ENCODE results near the gene STC2. TPM values are rescaled to one million over a fixed set of nuclear protein-coding genes. Genes with fewer than 3 reads are reported as not detected.

Gene STC2
- total and polyA plus RNA-seq, 4 experiments from 2014 or later, result not detected

- ChIA-PET CTCF (ENCODE audit: partially characterized antibody) (interaction anchor here (4.7 kb wide), 1 partner anchor 10 kb away, joined by 32 read pairs; no protein-coding TSS in a partner anchor), POLR2A (ENCODE audit: partially characterized antibody) (no interaction called here)
- no peak overlapping the region for H3K27ac Mint-ChIP-seq
- intact Hi-C loops (cut with micrococcal nuclease), result no loop called here
- no peak overlapping the region for H3K4me3 ChIP-seq (ENCODE audit: low read length in 2 of 2)
- no peaks in the 10 kb centered on the region for H3K36me3 Mint-ChIP-seq
- H3K4me1 Mint-ChIP-seq, result peaks cover 0 to 2% (median 0%) of the 10 kb centered on the region in 4 donors
- peaks cover 0 to 13% (median 7%) of the 10 kb centered on the region in 8 donors for H3K9me3 Mint-ChIP-seq
- H3K4me1 ChIP-seq (ENCODE audit: insufficient read depth, low read length), result no peaks in the 10 kb centered on the region
- H3K4me3 Mint-ChIP-seq, result no peak overlapping the region
- no peak for DNase-seq
- no peaks in the 10 kb centered on the region for H3K9me3 ChIP-seq (ENCODE audit: control insufficient read depth in 1 of 2, low read length in 2 of 2)
- no peaks in the 10 kb centered on the region for H3K36me3 ChIP-seq (ENCODE audit: insufficient read depth, low read length)
- no peak overlapping the region for H3K27ac ChIP-seq (ENCODE audit: low read depth, low read length)
- no peaks in the 10 kb centered on the region for H3K27me3 ChIP-seq (ENCODE audit: insufficient read depth, low read length)
- H3K27me3 Mint-ChIP-seq, result peaks cover 25% of the 10 kb centered on the region in 2 donors
These were observed 24.2 kb downstream of the STC2 start for GRCh38 chr5:173303878-173304590.

GRCh38 chr5:173302546-173303155 lies 25.6 kb downstream of the STC2 start:
- DNase-seq, result no peak
- CTCF ChIA-PET (ENCODE audit: partially characterized antibody), result interaction anchor here (1.1 to 4.7 kb wide), 2 partner anchors 8 to 670 kb away, joined by 3 to 32 read pairs; no protein-coding TSS in a partner anchor
- H3K36me3 Mint-ChIP-seq, result no peaks in the 10 kb centered on the region

GRCh38 chr5:173301695-173302545 lies 26.3 kb downstream of the STC2 start:
- Histone ChIP-seq H3K36me3 (ENCODE audit: insufficient read depth, low read length) (no peaks in the 10 kb centered on the region), H3K9me3 (ENCODE audit: control insufficient read depth in 1 of 2, low read length in 2 of 2) (no peaks in the 10 kb centered on the region), H3K4me1 (ENCODE audit: insufficient read depth, low read length) (no peaks in the 10 kb centered on the region), H3K4me3 (ENCODE audit: low read length in 2 of 2) (no peak overlapping the region), H3K27ac (ENCODE audit: low read depth, low read length) (no peak overlapping the region), H3K27me3 (ENCODE audit: insufficient read depth, low read length) (no peaks in the 10 kb centered on the region)
- peaks cover 22 to 25% of the 10 kb centered on the region in 2 donors for H3K27me3 Mint-ChIP-seq
- H3K9me3 Mint-ChIP-seq, result no peaks in the 10 kb centered on the region
- intact Hi-C loops (cut with micrococcal nuclease), result no loop called here
- DNase-seq, result no peak
- no peak overlapping the region for H3K4me3 Mint-ChIP-seq
- CTCF ChIA-PET (ENCODE audit: partially characterized antibody), result interaction anchor here (1.1 to 4.7 kb wide), 2 partner anchors 8 to 671 kb away, joined by 3 to 32 read pairs; no protein-coding TSS in a partner anchor
- peaks cover 0 to 2% (median 0%) of the 10 kb centered on the region in 4 donors for H3K4me1 Mint-ChIP-seq
- POLR2A ChIA-PET (ENCODE audit: partially characterized antibody), result no interaction called here
- no peaks in the 10 kb centered on the region for H3K36me3 Mint-ChIP-seq
- no peak overlapping the region for H3K27ac Mint-ChIP-seq

More at GRCh38 chr5:173302546-173303155, 25.6 kb downstream of the STC2 start:
- H3K4me1 Mint-ChIP-seq, result peaks cover 0 to 2% (median 0%) of the 10 kb centered on the region in 4 donors
- H3K4me3 Mint-ChIP-seq, result no peak overlapping the region
- Histone ChIP-seq H3K9me3 (ENCODE audit: control insufficient read depth in 1 of 2, low read length in 2 of 2) (no peaks in the 10 kb centered on the region), H3K4me3 (ENCODE audit: low read length in 2 of 2) (no peak overlapping the region), H3K4me1 (ENCODE audit: insufficient read depth, low read length) (no peaks in the 10 kb centered on the region), H3K27me3 (ENCODE audit: insufficient read depth, low read length) (no peaks in the 10 kb centered on the region), H3K27ac (ENCODE audit: low read depth, low read length) (no peak overlapping the region), H3K36me3 (ENCODE audit: insufficient read depth, low read length) (no peaks in the 10 kb centered on the region)
- H3K27me3 Mint-ChIP-seq, result peaks cover 23 to 26% of the 10 kb centered on the region in 2 donors
- peaks cover 0 to 2% (median under 1%) of the 10 kb centered on the region in 8 donors for H3K9me3 Mint-ChIP-seq
- POLR2A ChIA-PET (ENCODE audit: partially characterized antibody), result no interaction called here
- intact Hi-C loops (cut with micrococcal nuclease), result no loop called here
- H3K27ac Mint-ChIP-seq, result no peak overlapping the region

DNA sequence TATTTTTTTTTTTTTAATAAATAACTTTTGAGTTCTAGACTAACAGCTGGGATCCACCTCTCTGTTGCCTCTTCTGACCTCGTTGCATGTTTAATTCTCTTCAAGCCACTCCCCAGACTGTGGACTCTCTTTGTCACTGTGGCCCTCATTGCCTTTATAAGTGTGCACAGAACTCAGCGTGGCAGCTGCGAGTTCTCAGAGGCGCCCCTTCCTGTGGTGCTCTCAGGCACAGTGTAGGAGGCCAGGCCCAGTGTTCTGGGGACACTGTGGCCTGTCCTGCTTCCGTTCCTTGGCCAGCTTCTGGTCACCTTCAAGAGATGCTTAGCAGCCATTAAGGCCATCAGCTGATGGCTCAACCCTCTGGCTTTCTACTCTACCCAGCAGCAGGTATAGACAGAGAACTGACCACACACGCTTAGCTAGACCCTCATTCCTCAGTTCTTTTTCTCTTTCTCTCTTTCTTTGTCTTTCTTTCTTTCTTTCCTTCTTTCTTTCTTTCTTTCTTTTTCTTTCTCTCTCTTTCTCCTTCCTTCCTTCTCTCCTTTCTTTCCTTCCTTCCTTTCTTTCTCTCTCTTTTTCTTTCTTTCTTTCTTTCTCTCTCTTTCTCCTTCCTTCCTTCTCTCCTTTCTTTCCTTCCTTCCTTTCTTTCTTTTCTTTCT lies 27.7 kb downstream of the STC2 start:
- CTCF ChIA-PET (ENCODE audit: partially characterized antibody), result no interaction called here
- POLR2A ChIA-PET (ENCODE audit: partially characterized antibody), result no interaction called here
- Histone ChIP-seq H3K4me1 (ENCODE audit: insufficient read depth, low read length) (no peaks in the 10 kb centered on the region), H3K36me3 (ENCODE audit: insufficient read depth, low read length) (no peaks in the 10 kb centered on the region), H3K4me3 (ENCODE audit: low read length in 2 of 2) (no peak overlapping the region), H3K27ac (ENCODE audit: low read depth, low read length) (no peak overlapping the region), H3K27me3 (ENCODE audit: insufficient read depth, low read length) (no peaks in the 10 kb centered on the region), H3K9me3 (ENCODE audit: control insufficient read depth in 1 of 2, low read length in 2 of 2) (no peaks in the 10 kb centered on the region)
- Mint-ChIP-seq H3K4me3 (no peak overlapping the region), H3K36me3 (no peaks in the 10 kb centered on the region), H3K27ac (no peak overlapping the region), H3K9me3 (no peaks in the 10 kb centered on the region), H3K27me3 (peaks cover 15 to 21% of the 10 kb centered on the region in 2 donors), H3K4me1 (peaks cover 0 to 2% (median 0%) of the 10 kb centered on the region in 4 donors)
- no peak for DNase-seq
- intact Hi-C loops (cut with micrococcal nuclease), result no loop called here

GRCh38 chr5:173299820-173300219 lies 28.4 kb downstream of the STC2 start:
- peaks cover under 1 to 2% (median 2%) of the 10 kb centered on the region in 4 donors for H3K4me1 Mint-ChIP-seq
- intact Hi-C loops (cut with micrococcal nuclease), result no loop called here
- no peaks in the 10 kb centered on the region for H3K9me3 ChIP-seq (ENCODE audit: control insufficient read depth in 1 of 2, low read length in 2 of 2)
- CTCF ChIA-PET (ENCODE audit: partially characterized antibody), result interaction anchor here (1.0 kb wide), 1 partner anchor 11 kb away, joined by 3 read pairs; no protein-coding TSS in a partner anchor
- no peak overlapping the region for H3K4me3 Mint-ChIP-seq
- no peaks in the 10 kb centered on the region for H3K27me3 ChIP-seq (ENCODE audit: insufficient read depth, low read length)
- peaks cover 17 to 18% of the 10 kb centered on the region in 2 donors for H3K27me3 Mint-ChIP-seq
- POLR2A ChIA-PET (ENCODE audit: partially characterized antibody), result no interaction called here
- no peaks in the 10 kb centered on the region for H3K36me3 Mint-ChIP-seq
- no peaks in the 10 kb centered on the region for H3K36me3 ChIP-seq (ENCODE audit: insufficient read depth, low read length)
- H3K4me3 ChIP-seq (ENCODE audit: low read length in 2 of 2), result no peak overlapping the region
- no peaks in the 10 kb centered on the region for H3K9me3 Mint-ChIP-seq
- no peak overlapping the region for H3K27ac ChIP-seq (ENCODE audit: low read depth, low read length)
- DNase-seq, result no peak
- H3K27ac Mint-ChIP-seq, result no peak overlapping the region
- H3K4me1 ChIP-seq (ENCODE audit: insufficient read depth, low read length), result peaks cover 3% of the 10 kb centered on the region

GRCh38 chr5:173298213-173298926 lies 29.8 kb downstream of the STC2 start:
- intact Hi-C loops (cut with micrococcal nuclease), result no loop called here
- POLR2A ChIA-PET (ENCODE audit: partially characterized antibody), result no interaction called here
- Mint-ChIP-seq H3K4me1 (peaks cover 11 to 15% (median 14%) of the 10 kb centered on the region in 4 donors), H3K4me3 (no peak overlapping the region), H3K27me3 (peaks cover 23 to 26% of the 10 kb centered on the region in 2 donors), H3K9me3 (no peaks in the 10 kb centered on the region), H3K36me3 (no peaks in the 10 kb centered on the region), H3K27ac (no peak overlapping the region)
- DNase-seq, result no peak
- CTCF ChIA-PET (ENCODE audit: partially characterized antibody), result no interaction called here
- Histone ChIP-seq H3K36me3 (ENCODE audit: insufficient read depth, low read length) (no peaks in the 10 kb centered on the region), H3K4me1 (ENCODE audit: insufficient read depth, low read length) (peaks cover 16% of the 10 kb centered on the region), H3K4me3 (ENCODE audit: low read length in 2 of 2) (no peak overlapping the region), H3K27ac (ENCODE audit: low read depth, low read length) (no peak overlapping the region), H3K9me3 (ENCODE audit: control insufficient read depth in 1 of 2, low read length in 2 of 2) (no peaks in the 10 kb centered on the region), H3K27me3 (ENCODE audit: insufficient read depth, low read length) (no peaks in the 10 kb centered on the region)
